Measurements from ENCODE around the gene AKR7A2.

AKR7A2 gene

GRCh38 chr1:19349999-19350398 lies 38.1 kb upstream of the AKR7A2 start:
- no peak for TF ChIP-seq CTCF (IDR thresholded peaks at IDR 0.05; ENCODE audit: low read depth, low read length, missing control alignments)
- no peak for DNase-seq (ENCODE audit: low read depth)
- H3K4me3 ChIP-seq (ENCODE audit: low read depth, low read length): no peak overlapping the region

GRCh38 chr1:19348441-19349198 lies 36.7 kb upstream of the AKR7A2 start:
- DNase-seq (ENCODE audit: low read depth): no peak
- TF ChIP-seq CTCF (IDR thresholded peaks at IDR 0.05; ENCODE audit: low read depth, low read length, missing control alignments): no peak
- no peak overlapping the region for H3K4me3 ChIP-seq (ENCODE audit: low read depth, low read length)

GRCh38 chr1:19347533-19348172 lies 35.7 kb upstream of the AKR7A2 start:
- no peak overlapping the region for H3K4me3 ChIP-seq (ENCODE audit: low read depth, low read length)
- no peak for TF ChIP-seq CTCF (IDR thresholded peaks at IDR 0.05; ENCODE audit: low read depth, low read length, missing control alignments)
- DNase-seq (ENCODE audit: low read depth): no peak

- no peak for TF ChIP-seq CTCF (IDR thresholded peaks at IDR 0.05; ENCODE audit: low read depth, low read length, missing control alignments)
- H3K4me3 ChIP-seq (ENCODE audit: low read depth, low read length): no peak overlapping the region
- DNase-seq (ENCODE audit: low read depth): no peak
These were observed 34.1 kb upstream of the AKR7A2 start for GRCh38 chr1:19346026-19346425.

- no peak for DNase-seq (ENCODE audit: low read depth)
- TF ChIP-seq CTCF (IDR thresholded peaks at IDR 0.05; ENCODE audit: low read depth, low read length, missing control alignments): no peak
- H3K4me3 ChIP-seq (ENCODE audit: low read depth, low read length): no peak overlapping the region
These were observed 33.4 kb upstream of the AKR7A2 start for GRCh38 chr1:19345391-19345790.

- DNase-seq (ENCODE audit: low read depth): no peak
These were observed 32.9 kb upstream of the AKR7A2 start for GRCh38 chr1:19344831-19345230.

More at GRCh38 chr1:19344831-19345230, 32.9 kb upstream of the AKR7A2 start:
- no peak overlapping the region for H3K4me3 ChIP-seq (ENCODE audit: low read depth, low read length)
- TF ChIP-seq CTCF (IDR thresholded peaks at IDR 0.05; ENCODE audit: low read depth, low read length, missing control alignments): no peak
